Left cardiac atrium (tissue), 4 donors: Measurements from ENCODE around the gene MED13L. TPM values are rescaled to one million over a fixed set of nuclear protein-coding genes. Genes with fewer than 3 reads are reported as not detected.

Experiments used
- ATAC-seq, 2 donors: fragments of 200-7000 bp; cut with Tn5 transposase; one replicate each; pipeline ENCODE4 v1.9.1; 2020; ENCODE audit warnings: mild to moderate bottlenecking in 2 of 2, moderate library complexity in 2 of 2
- DNase-seq: peaks from one replicate; pipeline ENCODE4 v3.0.0-alpha.2; 2020
- intact Hi-C, 2 donors: fragments of 100-400 bp; cut with DNase I; formaldehyde crosslinking; loops; one replicate each; pipeline versions ENCODE4 v1.14.1 to v1.15.1; 2022 to 2023
- total RNA-seq, 2 donors: library from RNA; stranded (reverse); fragmentation: NEBNext Ultra II Directional; extraction: Animal tissue kit (Norgen Biotek cat#: 25700); gene quantifications; one replicate each; pipeline ENCODE4 v1.2.1, GENCODE V29; 2021
- donor health status: DM: no; HTN: yes; CAD: no.
- donor health status: DM: no; HTN: yes; CAD: no; lungs with severe emphysema.
- donor health status: DM: yes; HTN: yes; CAD: no.
- donor health status: Dilated cardiomyopathy.

MED13L gene
- total RNA-seq, 2 donors from 2014 or later, result 66.0 to 68.3 TPM

DNA sequence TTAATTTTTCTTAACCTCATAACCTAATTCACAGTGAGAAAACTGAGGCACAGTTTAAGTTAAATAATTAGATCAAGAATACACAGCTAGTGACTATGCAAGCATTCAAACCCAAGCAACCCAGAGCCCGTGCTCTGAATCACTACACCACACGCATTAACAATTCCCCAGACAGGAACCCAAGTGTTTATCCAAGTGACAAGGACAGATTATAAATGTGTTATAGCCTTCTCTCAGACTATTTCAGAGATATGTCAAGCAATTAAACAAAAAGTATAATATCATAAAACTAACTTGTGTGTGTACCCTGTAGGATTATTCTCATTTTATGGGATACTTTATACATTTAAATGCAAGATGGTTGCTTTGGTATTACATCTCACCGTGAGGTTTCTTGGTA lies 43.8 kb downstream of the MED13L start:
- intact Hi-C loops, result loop anchor here (10.0 kb wide), 2 partner anchors 179 to 219 kb away; no protein-coding TSS in a partner anchor
- DNase-seq (no peak), ATAC-seq (no peak)

DNA sequence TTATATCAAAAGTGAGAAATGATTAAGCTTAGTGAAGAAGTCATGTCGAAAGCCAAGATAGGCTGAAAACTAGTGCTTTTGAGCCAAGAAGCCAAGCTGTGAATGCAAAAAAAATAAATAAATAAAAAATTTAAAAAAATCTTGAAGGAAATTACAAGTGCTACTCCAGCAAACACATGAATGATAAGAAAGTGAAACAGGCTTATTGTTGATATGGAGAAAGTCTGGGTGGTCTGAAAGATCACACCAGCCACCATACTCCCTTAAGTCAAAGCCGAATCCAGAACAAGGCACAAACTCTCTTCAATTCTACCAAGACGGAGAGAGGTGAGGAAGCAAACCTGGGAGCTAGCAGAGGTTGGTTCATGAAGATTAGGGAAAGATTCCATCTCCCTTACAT lies 49.7 kb downstream of the MED13L start:
- intact Hi-C loops, result no loop called here
- no peak for ATAC-seq
- no peak for DNase-seq

DNA sequence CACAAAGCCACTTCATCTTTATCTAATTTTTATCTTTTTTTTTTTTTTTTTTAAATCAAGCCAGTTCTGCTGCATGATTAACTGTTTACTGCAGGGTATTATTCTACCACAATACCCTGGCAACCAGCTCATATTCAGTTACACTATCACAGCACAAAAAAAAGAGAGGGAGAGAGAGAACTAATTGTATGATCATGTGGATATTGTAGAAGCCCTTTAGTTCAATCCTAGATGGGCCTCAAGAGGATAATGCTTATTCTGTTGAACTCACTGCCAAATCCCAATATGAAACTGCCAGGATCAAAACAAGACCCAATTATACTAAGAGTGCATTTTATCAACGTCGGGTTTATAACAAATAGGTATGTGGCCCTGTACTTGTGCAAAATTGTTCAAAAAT lies 51.5 kb downstream of the MED13L start:
- ATAC-seq, result no peak
- intact Hi-C loops, result no loop called here
- DNase-seq, result no peak

DNA sequence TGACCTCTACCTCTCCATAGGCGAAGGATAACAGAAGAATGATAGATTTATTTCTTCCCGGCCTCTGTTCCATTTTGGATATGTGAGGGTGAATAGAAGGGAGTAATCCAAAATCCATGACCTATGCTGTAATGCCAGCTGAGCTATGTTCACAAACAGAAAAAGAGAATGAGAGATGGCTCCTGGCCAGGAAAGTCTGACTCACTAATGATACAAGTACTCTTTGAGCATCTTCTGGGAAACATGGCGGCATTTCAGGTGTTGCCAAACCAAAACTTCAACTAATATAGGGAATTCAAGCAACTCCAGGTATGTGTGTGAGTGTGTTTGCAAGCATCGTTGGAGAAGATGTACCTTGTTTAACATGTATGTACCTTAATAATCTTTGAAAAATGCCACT lies 55.1 kb downstream of the MED13L start:
- intact Hi-C loops, result no loop called here
- peak; percentile 79 for DNase-seq
- peak; percentile 57 to 91 for ATAC-seq

DNA sequence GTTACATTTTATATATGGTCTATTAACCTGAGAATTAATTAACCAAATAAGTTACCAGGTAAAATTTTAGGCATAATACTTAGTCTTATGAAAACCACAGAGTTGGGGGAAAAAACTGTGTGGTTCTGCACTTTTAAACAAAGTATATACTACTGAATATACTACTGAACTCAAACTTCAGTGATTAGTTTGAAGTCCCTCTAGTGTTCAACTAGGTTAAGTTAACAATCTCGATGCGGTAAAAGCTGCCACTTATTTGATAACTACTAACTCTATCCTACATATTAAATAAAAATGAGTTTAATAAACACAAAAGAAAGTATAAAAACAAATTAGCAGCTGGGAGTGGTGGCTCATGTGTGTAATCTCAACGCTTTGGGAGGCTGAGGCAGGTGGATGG lies 56.7 kb downstream of the MED13L start:
- no peak for ATAC-seq

DNA sequence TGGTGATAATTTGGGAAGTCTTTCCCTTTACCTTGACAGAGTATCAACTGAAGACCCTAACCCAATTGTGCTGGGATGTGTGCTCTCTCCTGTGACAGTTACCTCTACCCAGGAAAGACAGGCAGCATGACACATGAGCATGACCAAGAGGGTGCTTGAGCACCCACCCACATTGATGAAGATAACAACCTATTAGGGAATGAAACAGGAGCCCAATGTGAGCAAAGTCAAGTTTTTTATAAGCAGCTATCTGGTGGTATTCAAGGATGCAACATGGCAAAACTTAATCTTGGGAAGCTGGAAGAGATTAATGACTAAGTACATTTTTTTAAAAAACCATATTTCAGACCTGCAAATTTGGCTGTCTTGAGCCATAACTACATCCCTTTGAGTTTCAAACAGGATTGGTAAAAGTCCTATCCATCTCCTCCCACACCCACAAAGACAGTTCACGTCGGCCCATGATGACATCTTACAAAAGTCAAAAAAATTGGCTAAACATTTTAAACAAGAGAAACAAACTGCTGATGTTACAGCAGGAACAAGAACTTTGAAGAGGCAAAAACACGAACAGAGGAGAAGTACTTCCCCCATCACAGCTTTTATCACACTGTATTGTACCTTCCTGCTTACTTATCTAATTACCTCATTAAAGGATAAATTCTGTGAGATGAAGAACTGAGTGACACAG lies 60.3 kb downstream of the MED13L start:
- ATAC-seq, result peak in 1 of 2 donors; percentile 21
- intact Hi-C loops, result no loop called here
- no peak for DNase-seq

More for the DNA sequence above, 56.7 kb downstream of the MED13L start:
- intact Hi-C loops, result no loop called here
- no peak for DNase-seq

DNA sequence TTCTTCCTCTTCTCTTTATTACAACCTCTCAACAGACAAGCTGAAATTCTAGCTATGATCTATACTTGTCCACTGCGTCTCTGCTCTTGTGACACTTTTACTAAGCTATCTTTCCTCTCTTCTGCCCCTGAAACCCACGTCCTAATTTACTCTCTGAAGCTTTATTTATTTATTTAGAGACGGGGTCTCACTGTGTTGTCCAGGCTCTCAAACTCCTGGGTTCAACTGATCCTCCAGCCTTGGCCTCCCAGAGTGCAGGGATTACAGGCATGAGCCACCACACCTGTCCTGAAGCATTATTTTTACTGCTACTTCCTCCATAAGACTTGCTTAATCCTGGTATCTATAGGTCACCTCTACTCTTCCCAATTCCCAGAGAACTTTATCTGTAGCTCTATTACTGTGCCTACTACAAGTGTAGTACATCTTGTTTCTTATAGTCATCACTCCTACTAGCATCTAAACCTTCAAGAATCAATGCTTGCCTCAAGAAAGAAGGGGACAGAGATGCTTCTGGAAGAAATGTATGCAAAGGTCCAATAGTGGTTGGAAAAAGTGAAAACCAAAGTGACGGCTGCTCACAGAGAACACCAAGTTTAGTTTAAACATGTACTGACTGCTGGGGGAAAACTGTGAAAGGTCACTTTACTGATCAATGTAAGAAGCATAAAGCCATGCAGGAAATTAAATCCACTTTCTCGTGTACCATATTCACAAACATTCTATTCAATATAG lies 61.3 kb downstream of the MED13L start:
- DNase-seq (no peak), ATAC-seq (no peak)
- intact Hi-C loops, result no loop called here

DNA sequence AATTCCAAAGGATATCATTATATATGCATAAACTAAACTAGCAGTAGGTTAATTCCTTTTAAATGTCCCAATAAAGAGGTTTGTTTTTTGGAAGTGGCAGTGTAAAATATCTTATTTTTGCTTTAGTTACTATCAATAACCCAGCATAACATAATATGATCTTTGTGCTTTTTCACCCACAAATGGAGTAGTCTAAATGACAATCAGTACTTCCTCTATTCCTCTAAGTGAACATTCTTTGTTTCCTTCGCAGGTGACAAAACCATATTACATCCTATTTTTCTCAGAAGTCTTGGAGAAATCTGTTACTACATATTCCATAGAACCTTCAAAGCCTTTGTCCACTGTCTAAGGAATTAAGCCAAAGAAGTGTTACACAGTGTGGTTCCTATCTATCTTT lies 62.5 kb downstream of the MED13L start:
- DNase-seq, result no peak
- ATAC-seq, result no peak
- intact Hi-C loops, result no loop called here

DNA sequence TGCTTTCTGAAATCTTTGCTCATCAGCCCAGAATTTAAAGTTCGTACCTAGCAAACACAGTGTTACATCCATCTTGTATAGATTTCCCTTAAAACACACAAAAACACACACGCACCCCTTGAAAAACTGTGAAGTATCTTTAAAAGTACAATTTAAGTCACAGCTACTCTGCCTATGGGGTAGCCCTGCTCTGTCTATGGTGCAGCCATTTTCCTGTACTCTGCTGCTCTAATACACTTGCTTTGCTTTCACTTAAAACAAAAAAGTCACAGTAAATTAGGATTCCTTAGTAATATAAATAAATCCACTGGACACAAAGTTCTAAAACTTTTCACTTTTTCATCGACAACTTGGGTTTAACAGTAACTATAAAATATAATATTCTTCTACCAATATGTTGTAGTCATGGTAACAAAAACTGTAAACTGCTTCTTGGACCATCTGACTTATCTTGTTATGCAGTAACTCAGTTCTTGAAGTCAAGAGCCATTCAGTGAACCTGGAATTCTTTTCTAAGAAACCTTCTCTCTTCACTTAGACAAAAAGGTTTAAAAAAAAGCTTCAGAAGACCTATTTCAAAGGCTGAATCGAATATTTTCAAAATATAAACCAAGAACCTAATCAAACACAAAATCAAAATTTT lies 63.5 kb downstream of the MED13L start:
- intact Hi-C loops, result no loop called here
- no peak for DNase-seq
- no peak for ATAC-seq

DNA sequence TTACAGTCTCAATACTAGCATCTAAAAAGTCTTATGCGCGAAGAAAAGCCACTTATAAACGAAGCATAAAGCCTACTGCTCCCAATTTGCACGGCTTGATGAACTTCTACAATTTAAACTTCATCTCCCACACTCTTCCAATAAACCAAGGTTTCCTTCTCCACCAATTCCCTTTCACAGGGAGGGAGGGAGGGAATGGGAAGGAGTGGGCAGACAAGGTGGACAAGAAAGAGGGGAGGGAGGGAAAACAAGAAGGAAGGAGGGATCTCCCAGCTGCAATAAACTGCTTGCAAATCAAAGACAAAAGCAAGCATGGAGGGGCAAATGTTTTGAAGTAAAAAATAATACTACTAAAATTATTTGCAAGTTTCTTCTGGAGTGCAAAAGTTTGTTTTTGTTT lies 64.5 kb downstream of the MED13L start:
- intact Hi-C loops, result no loop called here
- no peak for ATAC-seq
- no peak for DNase-seq

DNA sequence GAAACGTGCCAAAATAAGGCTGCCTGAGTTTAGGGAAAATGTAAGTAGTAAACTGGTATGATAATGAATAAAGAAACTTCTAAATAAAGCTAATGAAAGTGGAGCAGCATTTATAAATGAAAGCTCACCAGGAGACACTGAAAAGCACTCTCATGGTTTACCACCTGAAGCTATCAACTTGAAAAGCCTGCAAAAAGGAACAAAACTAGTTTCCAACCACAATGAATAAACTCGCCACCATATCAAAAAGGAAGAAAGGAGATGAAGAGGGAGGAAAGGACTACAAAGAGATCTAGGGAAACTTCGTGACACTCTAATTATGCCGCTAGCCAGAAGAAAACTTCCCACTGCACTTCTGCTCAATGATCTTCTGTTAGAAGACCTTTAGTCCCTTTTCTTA lies 66.7 kb downstream of the MED13L start:
- ATAC-seq (no peak), DNase-seq (no peak)
- intact Hi-C loops, result no loop called here

DNA sequence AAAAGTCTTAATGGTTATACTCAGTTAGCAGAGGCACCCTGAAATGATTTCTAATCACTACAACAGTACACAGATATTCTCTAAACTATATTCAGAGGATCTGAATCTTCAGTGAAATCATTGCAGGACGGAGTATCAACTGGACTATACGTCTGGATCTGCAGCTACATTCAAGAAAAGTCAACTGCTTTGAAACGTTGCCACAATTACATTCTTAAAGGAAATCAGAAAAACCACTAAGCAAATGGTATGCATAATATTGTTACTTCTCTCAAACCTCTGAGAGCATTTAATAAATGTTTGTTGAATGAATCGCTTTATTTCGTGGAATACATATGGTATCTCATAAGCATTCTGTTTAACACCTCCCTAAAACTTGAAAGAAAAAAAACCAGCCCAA lies 67.4 kb downstream of the MED13L start:
- intact Hi-C loops, result no loop called here
- ATAC-seq, result no peak
- DNase-seq, result no peak

DNA sequence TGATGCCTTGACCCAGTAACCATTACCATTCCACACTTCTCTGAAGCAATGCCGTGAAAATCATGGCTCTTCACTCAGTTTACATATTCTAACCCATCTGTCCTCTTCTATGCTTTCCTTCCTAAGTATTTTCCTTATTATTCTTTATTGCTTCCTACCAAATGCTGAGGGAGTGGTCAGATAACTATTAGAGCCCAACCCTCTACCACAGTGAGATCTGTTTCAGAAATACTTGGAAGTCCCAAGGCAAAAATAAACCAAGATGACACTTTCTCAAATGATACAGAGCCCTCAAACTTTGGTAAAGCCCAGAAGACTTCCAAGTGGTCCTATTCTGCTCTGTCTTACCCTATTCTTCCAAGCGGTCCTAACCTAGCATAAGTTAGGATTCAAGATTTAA lies 68.0 kb downstream of the MED13L start:
- DNase-seq (no peak), ATAC-seq (no peak)
- intact Hi-C loops, result no loop called here

DNA sequence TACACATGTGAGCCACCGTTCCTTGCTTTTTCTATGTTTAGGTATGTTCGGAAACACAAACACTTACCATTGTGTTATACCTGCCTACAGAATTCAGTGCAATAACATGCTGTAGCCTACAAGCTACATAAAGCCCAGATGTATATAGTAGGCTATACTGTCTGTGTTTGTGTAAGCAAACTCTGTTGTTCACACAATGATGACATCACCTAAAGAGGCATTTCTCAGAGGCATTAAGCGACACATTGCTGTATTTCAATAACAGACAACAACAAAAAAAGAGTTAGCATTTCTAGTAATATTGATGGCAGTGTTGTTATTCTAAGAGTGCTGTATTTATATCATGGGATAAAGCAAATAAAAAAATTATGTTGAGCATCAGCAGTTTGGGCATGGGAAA lies 70.2 kb downstream of the MED13L start:
- DNase-seq (no peak), ATAC-seq (no peak)
- intact Hi-C loops, result no loop called here

DNA sequence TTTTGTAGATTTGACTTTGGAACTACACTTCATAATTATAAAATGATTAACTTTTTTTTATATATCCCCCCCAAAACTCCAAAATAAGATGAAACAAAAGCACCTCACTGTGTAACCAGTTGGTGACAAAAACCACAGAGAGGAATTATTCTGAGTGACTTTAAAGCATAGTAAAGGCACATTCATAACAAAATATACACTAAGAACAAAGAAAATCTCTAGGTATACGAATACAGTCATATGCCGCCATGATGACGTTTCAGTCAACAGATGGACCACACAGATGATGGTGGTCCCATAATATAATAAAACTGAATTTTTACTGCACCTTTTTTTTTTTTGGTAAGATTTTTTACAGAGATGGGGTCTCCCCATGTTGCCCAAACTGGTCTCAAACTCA lies 70.7 kb downstream of the MED13L start:
- DNase-seq (no peak), ATAC-seq (no peak)
- intact Hi-C loops, result no loop called here

DNA sequence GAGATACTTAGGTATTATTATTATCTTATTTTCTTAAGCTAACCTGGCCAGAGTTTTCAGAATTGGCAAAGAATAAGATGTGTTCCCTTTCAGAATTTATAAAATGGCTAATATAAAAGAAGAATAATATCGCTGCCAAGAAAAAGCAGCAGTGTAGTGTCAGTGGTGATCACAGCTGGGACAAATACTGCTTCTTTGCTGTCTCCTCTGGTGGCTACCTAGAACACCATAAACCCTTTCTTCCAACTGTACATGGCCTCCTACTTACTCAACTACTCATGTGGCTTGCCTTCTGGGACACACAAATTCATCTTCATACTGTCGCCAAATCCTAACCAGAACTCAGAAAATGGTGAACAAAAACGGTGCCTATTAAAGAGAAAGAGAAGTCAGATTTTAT lies 72.7 kb downstream of the MED13L start:
- intact Hi-C loops, result no loop called here
- ATAC-seq (no peak), DNase-seq (no peak)

DNA sequence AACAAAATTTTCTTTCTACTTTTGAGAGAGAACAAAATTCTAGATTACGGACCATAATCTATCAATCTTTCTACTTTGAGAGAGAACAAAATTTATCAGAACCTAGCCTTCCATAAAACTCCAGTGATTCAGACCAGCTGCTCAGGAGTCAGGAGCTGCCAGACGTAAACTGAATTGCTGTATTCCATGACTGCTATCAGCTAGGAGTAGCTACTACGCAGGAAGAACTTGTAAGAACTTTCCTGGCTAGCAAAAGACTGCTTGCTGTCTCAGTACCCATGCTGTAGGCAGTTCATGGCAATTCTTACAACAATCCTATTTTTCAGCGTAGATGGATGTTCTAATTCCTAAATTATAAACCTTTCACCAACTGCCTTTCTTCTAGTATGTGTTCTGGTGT lies 73.3 kb downstream of the MED13L start:
- intact Hi-C loops, result no loop called here
- ATAC-seq (peak in 1 of 2 donors; percentile 46), DNase-seq (no peak)

DNA sequence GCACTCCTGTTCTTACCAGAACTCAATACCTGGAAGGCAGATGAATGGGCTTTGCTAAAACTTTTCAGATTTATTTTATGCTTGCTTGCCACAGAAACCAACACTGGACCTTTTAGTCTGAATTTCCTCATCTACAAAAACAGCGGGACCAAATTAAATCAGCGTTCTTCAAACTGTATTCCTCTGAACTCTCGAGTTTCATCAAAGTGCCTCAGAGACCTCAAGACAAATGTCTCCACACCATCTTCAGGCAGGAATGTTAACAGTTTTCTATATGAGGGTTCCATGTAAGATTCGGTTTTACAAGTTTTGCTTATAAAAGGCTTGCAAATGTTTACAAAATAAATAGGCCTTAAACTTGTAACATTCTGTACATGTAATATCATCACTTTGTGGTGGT lies 74.6 kb downstream of the MED13L start:
- no peak for ATAC-seq
- no peak for DNase-seq

DNA sequence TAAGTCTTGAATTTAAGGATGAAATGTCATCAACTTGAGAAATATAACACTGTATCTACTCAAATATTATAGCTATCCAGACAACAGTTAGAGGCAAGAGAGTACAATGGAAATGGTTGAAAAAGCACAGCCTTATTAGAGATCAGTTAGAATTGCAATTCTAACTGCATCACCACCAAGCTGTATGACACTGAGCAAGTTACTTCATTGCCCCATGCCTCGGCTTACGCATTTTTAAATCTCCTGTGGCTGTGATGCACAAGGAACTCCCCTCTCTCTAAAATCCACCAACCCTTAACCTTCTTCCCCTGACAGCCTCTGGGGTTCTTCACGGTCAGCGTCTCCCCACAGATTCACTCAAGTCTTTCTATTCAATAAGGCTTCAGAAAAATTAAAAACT lies 75.1 kb downstream of the MED13L start:
- no peak for DNase-seq
- intact Hi-C loops, result no loop called here
- ATAC-seq, result no peak

More for the DNA sequence above, 74.6 kb downstream of the MED13L start:
- intact Hi-C loops, result no loop called here

DNA sequence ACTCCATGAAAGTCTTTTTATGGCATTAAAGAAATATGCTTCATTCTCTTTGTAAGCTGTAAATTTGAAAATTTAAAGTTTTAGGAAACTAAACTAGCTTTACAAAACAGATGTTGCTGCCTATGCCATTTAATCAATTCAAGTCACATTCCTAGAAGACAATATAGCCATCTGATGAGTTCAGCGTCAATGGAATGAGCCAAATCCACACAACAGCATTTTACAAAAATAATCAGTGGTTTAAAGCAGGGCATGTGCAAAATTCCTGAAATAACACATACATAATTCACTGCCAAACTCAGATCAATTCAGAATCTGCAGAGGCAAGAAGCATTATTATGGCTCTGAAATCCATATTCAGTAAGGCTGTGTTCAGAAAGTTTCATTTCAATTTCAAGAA lies 75.6 kb downstream of the MED13L start:
- intact Hi-C loops, result no loop called here
- ATAC-seq (no peak), DNase-seq (no peak)

DNA sequence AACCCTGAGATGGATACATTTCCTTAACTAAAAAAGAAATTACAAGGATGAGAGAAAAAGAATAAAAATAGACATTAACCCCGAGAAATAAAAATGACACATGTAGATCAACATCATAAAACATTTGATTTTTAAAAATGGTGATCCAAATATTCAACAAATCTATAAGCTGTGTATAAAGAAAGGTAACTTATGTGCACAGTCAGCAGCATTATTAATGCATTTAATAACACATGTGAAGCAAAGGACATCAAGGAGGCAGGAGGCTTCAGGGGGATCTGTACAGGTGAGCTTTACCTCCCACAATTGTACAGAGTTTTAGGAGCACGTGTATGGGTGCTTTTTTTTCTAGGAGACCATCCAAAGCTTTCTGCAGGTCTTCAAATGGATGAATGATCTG lies 76.1 kb downstream of the MED13L start:
- ATAC-seq, result no peak
- intact Hi-C loops, result no loop called here
- DNase-seq, result no peak
